HEK293T (cell line): ENCODE measurements around the gene MICU1.

Experiments used
- CTCF ChIA-PET: fragments of 350-600 bp; formaldehyde crosslinking; extraction: SDS; loops from one replicate; lab custom pipeline; 2021; ENCODE audit warnings: antibody characterized with exemption, inconsistent platforms; lab: Yijun Ruan, JAX
- POLR2A ChIA-PET: fragments of 350-600 bp; formaldehyde crosslinking; extraction: SDS; loops from one replicate; lab custom pipeline; 2020; ENCODE audit warnings: antibody characterized with exemption, inconsistent platforms; lab: Yijun Ruan, JAX
- DNase-seq: peaks from one replicate; pipeline ENCODE4 v3.0.0; 2012; ENCODE audit warnings: mixed read lengths; ENCODE audit errors: extremely low spot score
- ARNT ChIP-seq: fragments of 450-650 bp; IDR thresholded peaks from 2 replicates; pipeline ENCODE4 v1.6.1; 2017; ENCODE audit warnings: mild to moderate bottlenecking
- BHLHE40 ChIP-seq: fragments of 450-650 bp; IDR thresholded peaks from 2 replicates; pipeline ENCODE4 v1.6.1; 2016; ENCODE audit warnings: mild to moderate bottlenecking, moderate library complexity, borderline replicate concordance
- CTBP1 ChIP-seq: fragments of 450-650 bp; IDR thresholded peaks from 2 replicates; pipeline ENCODE4 v1.6.1; 2016; ENCODE audit warnings: borderline replicate concordance
- ELF4 ChIP-seq: fragments of 450-650 bp; IDR thresholded peaks from 2 replicates; pipeline ENCODE4 v1.6.1; 2017; ENCODE audit warnings: antibody characterized with exemption
- FOXA1 ChIP-seq: fragments of 450-650 bp; IDR thresholded peaks from 2 replicates; pipeline ENCODE4 v1.6.1; 2016; ENCODE audit warnings: mild to moderate bottlenecking
- FOXK2 ChIP-seq: fragments of 450-650 bp; IDR thresholded peaks from 2 replicates; pipeline ENCODE4 v1.6.1; 2016; ENCODE audit warnings: mild to moderate bottlenecking
- FOXM1 ChIP-seq: fragments of 450-650 bp; IDR thresholded peaks from 2 replicates; pipeline ENCODE4 v1.6.1; 2017; ENCODE audit warnings: mild to moderate bottlenecking, borderline replicate concordance
- HDGF ChIP-seq: fragments of 450-650 bp; IDR thresholded peaks from 2 replicates; pipeline ENCODE4 v1.6.1; 2017; ENCODE audit warnings: antibody characterized with exemption, borderline replicate concordance
- L3MBTL2 ChIP-seq: fragments of 450-650 bp; conservative IDR thresholded peaks from 2 replicates; pipeline ENCODE4 v1.6.1; 2016; ENCODE audit warnings: mild to moderate bottlenecking
- LEF1 ChIP-seq: fragments of 450-650 bp; IDR thresholded peaks from 2 replicates; pipeline ENCODE4 v1.6.1; 2017; ENCODE audit warnings: mild to moderate bottlenecking, borderline replicate concordance
- NFRKB ChIP-seq: fragments of 450-650 bp; IDR thresholded peaks from 2 replicates; pipeline ENCODE4 v1.6.1; 2016; ENCODE audit warnings: mild to moderate bottlenecking, moderate library complexity
- SP1 ChIP-seq: fragments of 450-650 bp; IDR thresholded peaks from 2 replicates; pipeline ENCODE4 v1.6.1; 2017
- SUZ12 ChIP-seq: fragments of 450-650 bp; IDR thresholded peaks from 2 replicates; pipeline ENCODE4 v1.6.1; 2016; ENCODE audit warnings: mild to moderate bottlenecking
- TARDBP ChIP-seq: fragments of 450-650 bp; IDR thresholded peaks from 2 replicates; pipeline ENCODE4 v1.6.1; 2016
- ZNF384 ChIP-seq: fragments of 450-650 bp; IDR thresholded peaks from 2 replicates; pipeline ENCODE4 v1.6.1; 2016
- TF ChIP-seq, protein P1 (sequence below): fragments of 450-650 bp; IDR thresholded peaks from 2 replicates; pipeline ENCODE4 v1.6.1; 2016

Gene MICU1

DNA sequence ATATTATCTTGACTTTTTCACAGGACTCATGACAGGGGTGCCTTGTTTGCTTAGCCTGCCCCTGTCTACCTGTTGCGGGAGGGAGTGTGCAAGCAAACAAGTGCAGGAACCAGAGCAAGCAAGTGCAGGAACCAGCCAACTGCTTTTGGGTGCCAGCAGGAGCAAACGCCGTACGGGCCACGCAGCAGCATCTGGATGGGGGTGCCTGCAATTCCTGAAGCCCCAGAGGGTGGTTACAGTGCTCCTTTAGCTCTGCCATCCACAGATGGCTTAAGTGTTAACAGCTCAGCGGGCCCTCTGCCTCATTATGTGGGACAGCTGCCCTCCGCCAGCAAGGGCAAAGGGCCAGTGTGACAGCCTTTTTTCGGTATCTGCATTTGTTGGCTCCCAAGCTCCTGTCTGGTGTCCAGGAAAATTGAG lies 83.5 kb downstream of the MICU1 start:
- TF ChIP-seq LEF1 (no peak), ELF4 (no peak), ZNF384 (no peak)
- ChIA-PET POLR2A (no interaction called here), CTCF (no interaction called here)
- DNase-seq = no peak

GRCh38 chr10:72541337-72541736 lies 84.5 kb downstream of the MICU1 start:
- ChIA-PET CTCF (interaction anchor here (0.6 kb wide), 1 partner anchor 167 kb away, joined by 3 read pairs; no protein-coding TSS in a partner anchor), POLR2A (no interaction called here)
- TF ChIP-seq FOXK2 (no peak), NFRKB (no peak), FOXM1 (no peak), SP1 (no peak), ELF4 (no peak), LEF1 (no peak), SUZ12 (no peak), L3MBTL2 (no peak), FOXA1 (no peak), ARNT (no peak), BHLHE40 (no peak), ZNF384 (no peak)

GRCh38 chr10:72540193-72540807 lies 85.6 kb downstream of the MICU1 start:
- ChIA-PET CTCF (interaction anchor here (0.6 kb wide), 1 partner anchor 61 kb away, joined by 3 read pairs; no protein-coding TSS in a partner anchor), POLR2A (no interaction called here)
- TF ChIP-seq FOXA1 (no peak), NFRKB (no peak), ELF4 (no peak), FOXM1 (no peak), LEF1 (no peak), ARNT (no peak), TARDBP (no peak), FOXK2 (no peak), L3MBTL2 (no peak), SUZ12 (no peak), ZNF384 (no peak), HDGF (no peak), CTBP1 (no peak), SP1 (no peak), BHLHE40 (no peak)
- TF ChIP-seq, protein P1, sequence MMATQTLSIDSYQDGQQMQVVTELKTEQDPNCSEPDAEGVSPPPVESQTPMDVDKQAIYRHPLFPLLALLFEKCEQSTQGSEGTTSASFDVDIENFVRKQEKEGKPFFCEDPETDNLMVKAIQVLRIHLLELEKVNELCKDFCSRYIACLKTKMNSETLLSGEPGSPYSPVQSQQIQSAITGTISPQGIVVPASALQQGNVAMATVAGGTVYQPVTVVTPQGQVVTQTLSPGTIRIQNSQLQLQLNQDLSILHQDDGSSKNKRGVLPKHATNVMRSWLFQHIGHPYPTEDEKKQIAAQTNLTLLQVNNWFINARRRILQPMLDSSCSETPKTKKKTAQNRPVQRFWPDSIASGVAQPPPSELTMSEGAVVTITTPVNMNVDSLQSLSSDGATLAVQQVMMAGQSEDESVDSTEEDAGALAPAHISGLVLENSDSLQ = no peak
- DNase-seq = no peak

More at GRCh38 chr10:72541337-72541736, 84.5 kb downstream of the MICU1 start:
- no peak for DNase-seq

- CTCF ChIA-PET = no interaction called here
- DNase-seq = no peak
- POLR2A ChIA-PET = no interaction called here
- no peak for TF ChIP-seq ARNT
- TF ChIP-seq ELF4 = no peak
Observed at GRCh38 chr10:72539137-72539536, 86.7 kb downstream of the MICU1 start.

- CTCF ChIA-PET = no interaction called here
- POLR2A ChIA-PET = no interaction called here
- no peak for DNase-seq
Observed at GRCh38 chr10:72525689-72526088, 100.2 kb downstream of the MICU1 start.

DNA sequence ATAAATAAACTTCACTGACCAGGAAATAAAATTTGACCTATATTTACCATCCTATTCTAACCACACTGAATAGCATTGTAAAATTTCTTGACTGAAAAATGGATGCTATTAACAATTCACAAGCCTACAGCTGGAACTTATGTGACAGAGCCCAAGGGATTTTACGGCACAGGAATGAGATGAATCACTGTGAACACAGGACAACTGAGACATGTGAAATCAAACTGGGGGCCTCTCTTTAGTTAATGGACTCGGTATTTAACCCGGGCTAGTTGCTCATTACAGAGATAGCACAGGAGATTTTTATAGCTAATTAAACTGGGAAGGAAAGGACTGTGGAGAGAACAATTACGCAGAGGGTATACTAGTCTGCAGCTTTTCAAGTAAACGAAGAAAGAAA lies 100.6 kb downstream of the MICU1 start:
- no peak for TF ChIP-seq L3MBTL2
- ChIA-PET POLR2A (no interaction called here), CTCF (no interaction called here)
- DNase-seq = peak; percentile 24

More at GRCh38 chr10:72525689-72526088, 100.2 kb downstream of the MICU1 start:
- TF ChIP-seq TARDBP (no peak), FOXA1 (no peak), NFRKB (no peak), ARNT (no peak), ELF4 (no peak), SUZ12 (no peak), SP1 (no peak), HDGF (no peak), L3MBTL2 (no peak), CTBP1 (no peak), LEF1 (no peak), BHLHE40 (no peak)
- TF ChIP-seq, protein P1 = no peak

DNA sequence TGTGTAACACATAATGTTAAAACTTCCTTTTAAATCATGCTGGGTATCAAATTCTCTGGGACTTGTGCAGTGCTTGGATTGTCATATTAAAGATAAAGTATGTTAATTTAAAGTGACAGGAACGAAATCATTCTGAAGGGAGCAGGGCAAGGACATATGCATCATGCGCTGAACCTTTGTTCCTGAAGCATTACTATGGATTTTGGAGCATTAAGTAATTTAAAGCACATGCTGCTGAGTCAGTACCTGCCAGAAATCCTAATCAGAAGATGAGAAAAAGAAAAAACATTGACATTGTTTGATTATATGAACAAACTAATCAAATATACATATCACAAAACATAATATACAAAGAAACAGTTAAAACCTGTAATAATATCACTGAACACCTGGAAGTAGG lies 101.4 kb downstream of the MICU1 start:
- ChIA-PET POLR2A (no interaction called here), CTCF (no interaction called here)
- no peak for TF ChIP-seq ARNT
- no peak for TF ChIP-seq LEF1
- TF ChIP-seq, protein P1 = no peak
- no peak for TF ChIP-seq NFRKB
- TF ChIP-seq HDGF = no peak
- TF ChIP-seq ZNF384 = no peak
- no peak for TF ChIP-seq FOXK2
- DNase-seq = no peak
